Ishikawa (cell line): ENCODE results near the gene CCDC187.

Experiments
- CEBPB ChIP-seq: IDR thresholded peaks from 2 replicates; pipeline ENCODE4 v1.6.1; 2012
- CREB1 ChIP-seq: IDR thresholded peaks from 2 replicates; pipeline ENCODE4 v1.6.1; 2012; ENCODE audit warnings: low read depth
- EGR1 ChIP-seq: IDR thresholded peaks from 2 replicates; pipeline ENCODE4 v1.6.1; 2012
- EP300 ChIP-seq: IDR thresholded peaks from 2 replicates; pipeline ENCODE4 v1.6.1; 2012; ENCODE audit warnings: borderline replicate concordance
- FOXM1 ChIP-seq: IDR thresholded peaks from 2 replicates; pipeline ENCODE4 v1.6.1; 2012; ENCODE audit warnings: low read depth, borderline replicate concordance
- MAX ChIP-seq: IDR thresholded peaks from 2 replicates; pipeline ENCODE4 v1.6.1; 2012
- REST ChIP-seq: IDR thresholded peaks from 2 replicates; pipeline ENCODE4 v1.6.1; 2012; ENCODE audit warnings: low read depth, mild to moderate bottlenecking
- TAF1 ChIP-seq: IDR thresholded peaks from 2 replicates; pipeline ENCODE4 v1.6.1; 2012; ENCODE audit warnings: low read depth, mild to moderate bottlenecking
- TEAD4 ChIP-seq: IDR thresholded peaks from 2 replicates; pipeline ENCODE4 v1.6.1; 2012
- USF1 ChIP-seq: IDR thresholded peaks from 2 replicates; pipeline ENCODE4 v1.6.1; 2012
- YY1 ChIP-seq: IDR thresholded peaks from 2 replicates; pipeline ENCODE4 v1.6.1; 2012; ENCODE audit warnings: low read depth

- TF ChIP-seq CEBPB, result no peak
- no peak for TF ChIP-seq EGR1
- no peak for TF ChIP-seq USF1
- no peak for TF ChIP-seq TAF1
- no peak for TF ChIP-seq REST
- no peak for TF ChIP-seq YY1
- no peak for TF ChIP-seq CREB1
- TF ChIP-seq EP300, result no peak
- TF ChIP-seq MAX, result no peak
- no peak for TF ChIP-seq FOXM1
- no peak for TF ChIP-seq TEAD4
Observed at GRCh38 chr9:136334541-136334940, 30.6 kb upstream of the CCDC187 start.
